HepG2 (cell line): ENCODE measurements around the gene SLC13A2. TPM values are rescaled to one million over a fixed set of nuclear protein-coding genes. Genes with fewer than 3 reads are reported as not detected.

Source experiments
- ARID4A ChIP-seq: sonication (generic); formaldehyde crosslinking; IDR thresholded peaks from 2 replicates; pipeline ENCODE4 v1.5.0; 2020; ENCODE audit warnings: mild to moderate bottlenecking, missing genetic modification reagents, borderline replicate concordance
- ELF1 ChIP-seq: sonication (generic); formaldehyde crosslinking; IDR thresholded peaks from 2 replicates; pipeline ENCODE4 v1.4.0; 2020; ENCODE audit warnings: missing genetic modification reagents
- GATAD1 ChIP-seq: IDR thresholded peaks from 2 replicates; pipeline ENCODE4 v1.6.1; 2016; ENCODE audit warnings: missing genetic modification reagents, missing compliant biosample characterization
- GATAD2A ChIP-seq: IDR thresholded peaks from 2 replicates; pipeline ENCODE4 v1.6.1; 2016
- HNRNPL ChIP-seq: fragments of 200-400 bp; formaldehyde crosslinking; IDR thresholded peaks from 2 replicates; pipeline ENCODE4 v1.6.1; 2017; ENCODE audit warnings: mild to moderate bottlenecking, low read depth, low read length
- IKZF5 ChIP-seq: IDR thresholded peaks from 2 replicates; pipeline ENCODE4 v1.6.1; 2018; ENCODE audit warnings: missing genetic modification reagents, mild to moderate bottlenecking, missing compliant biosample characterization
- MIER2 ChIP-seq: IDR thresholded peaks from 2 replicates; pipeline ENCODE4 v1.6.1; 2016; ENCODE audit warnings: missing biosample characterization, missing genetic modification reagents
- NFE2 ChIP-seq: sonication (generic); formaldehyde crosslinking; IDR thresholded peaks from 2 replicates; pipeline ENCODE4 v1.4.0; 2020; ENCODE audit warnings: missing genetic modification reagents
- PHF5A ChIP-seq: IDR thresholded peaks from one replicate; pipeline ENCODE4 v1.6.1; 2018; ENCODE audit warnings: low read depth, missing genetic modification reagents; ENCODE audit not compliant: unreplicated experiment
- PLRG1 ChIP-seq: fragments of 450-650 bp; conservative IDR thresholded peaks from 2 replicates; pipeline ENCODE4 v1.6.1; 2016
- PRDM15 ChIP-seq: sonication (generic); formaldehyde crosslinking; IDR thresholded peaks from 2 replicates; pipeline ENCODE4 v1.4.0; 2020; ENCODE audit warnings: missing genetic modification reagents
- SMARCC2 ChIP-seq: fragments of 450-650 bp; IDR thresholded peaks from 2 replicates; pipeline ENCODE4 v1.6.1; 2017; ENCODE audit warnings: antibody characterized with exemption, mild to moderate bottlenecking
- ZNF10 ChIP-seq: sonication (generic); formaldehyde crosslinking; IDR thresholded peaks from 2 replicates; pipeline ENCODE4 v1.4.0; 2020; ENCODE audit warnings: mild to moderate bottlenecking, low read depth, missing genetic modification reagents, borderline replicate concordance
- ZNF331 ChIP-seq: sonication (generic); formaldehyde crosslinking; IDR thresholded peaks from 2 replicates; pipeline ENCODE4 v1.4.0; 2020; ENCODE audit warnings: missing genetic modification reagents
- ZNF362 ChIP-seq: sonication (generic); formaldehyde crosslinking; IDR thresholded peaks from 2 replicates; pipeline ENCODE4 v1.4.0; 2020; ENCODE audit warnings: missing genetic modification reagents, mild to moderate bottlenecking, borderline replicate concordance
- ZNF557 ChIP-seq: sonication (generic); formaldehyde crosslinking; IDR thresholded peaks from 2 replicates; pipeline ENCODE4 v1.4.0; 2020; ENCODE audit warnings: missing genetic modification reagents
- ZNF580 ChIP-seq: IDR thresholded peaks from 2 replicates; pipeline ENCODE4 v1.6.1; 2016; ENCODE audit warnings: low read depth, borderline replicate concordance
- ZNF772 ChIP-seq: sonication (generic); formaldehyde crosslinking; IDR thresholded peaks from 2 replicates; pipeline ENCODE4 v1.5.0; 2020; ENCODE audit warnings: mild to moderate bottlenecking, missing genetic modification reagents
- polyA plus RNA-seq, 8 experiments: library from polyadenylated mRNA; depleted of rRNA in 3 of 8; stranded (reverse) in 7 of 8; unstranded in 1 of 8; fragments of >200 nt; fragmentation: Illumina TruSeq in 4 of 8; extraction: Trizol in 4 of 8; gene quantifications; 2 replicates each; pipeline versions ENCODE4 v1.2.1 to v1.2.3, GENCODE V29; 2011 to 2016; ENCODE audit warnings: low read depth in 4 of 8, missing spikeins in 1 of 8, mixed read lengths in 1 of 8; ENCODE audit not compliant: insufficient read depth in 1 of 8
- total RNA-seq, 5 experiments: library from RNA; depleted of rRNA; stranded (reverse); fragments of >200 nt; fragmentation: Illumina TruSeq; extraction: Trizol; gene quantifications; 2 replicates each; pipeline ENCODE4 v1.2.3, GENCODE V29; 2016; ENCODE audit warnings: low read depth in 1 of 5

The SLC13A2 gene
- total and polyA plus RNA-seq, 2 of the 13 experiments (the other 11 are each of a cell fraction or from before 2014, with no cell fraction given): 0.07 TPM; not detected in 1

GRCh38 chr17:28487881-28488532, 14.6 kb downstream of the SLC13A2 start (continued):
- TF ChIP-seq ZNF10 (CRISPR knock-in tag) (no peak), NFE2 (CRISPR knock-in tag) (no peak), ZNF557 (CRISPR knock-in tag) (no peak), SMARCC2 (no peak), PLRG1 (no peak), ZNF362 (CRISPR knock-in tag) (no peak), ZNF580 (CRISPR knock-in tag) (no peak), IKZF5 (CRISPR knock-in tag) (peak; percentile 15; the same call in 1 of the 2 replicates), PHF5A (no peak), ZNF331 (CRISPR knock-in tag) (no peak), PRDM15 (CRISPR knock-in tag) (peak; percentile 61; the same call in 1 of the 2 replicates), ZNF772 (CRISPR knock-in tag) (peak; percentile 64; the same call in 1 of the 2 replicates), GATAD1 (CRISPR knock-in tag) (no peak), HNRNPL (peak; percentile 84), MIER2 (CRISPR knock-in tag) (no peak), ELF1 (CRISPR knock-in tag) (no peak), GATAD2A (CRISPR knock-in tag) (peak; percentile 58), ARID4A (CRISPR knock-in tag) (peak; percentile 27; the same call in 1 of the 2 replicates)
